ENCODE results near the gene TBX2. TPM values are rescaled to one million over a fixed set of nuclear protein-coding genes. Genes with fewer than 3 reads are reported as not detected.

TBX2 gene
- total and polyA plus RNA-seq, 2 of the 4 experiments (the other 2 are of a cell fraction) = 20.1 to 64.1 TPM

GRCh38 chr17:61406971-61407911 is 7.6 kb downstream of the TBX2 start:
- DNase-seq = peak; percentile 31
- no TSS peak for BruUV-seq (replicated peaks)

More at GRCh38 chr17:61406971-61407911, 7.6 kb downstream of the TBX2 start:
- Histone ChIP-seq H3K4me3 (ENCODE audit: insufficient read depth, low read depth, low read length) (peak overlapping the region; percentile 14), H3K9me3 (ENCODE audit: control insufficient read depth, insufficient read depth, low read length) (no peaks in the 10 kb centered on the region), H2BK5ac (ENCODE audit: low read depth, low read length, poor library complexity, severe bottlenecking) (peak overlapping the region; percentile 91), H4K5ac (ENCODE audit: low read depth, low read length) (peak overlapping the region; percentile 93), H2BK20ac (ENCODE audit: low read depth, low read length) (peak overlapping the region; percentile 41), H3K56ac (ENCODE audit: extremely low read depth, insufficient read depth, low read length) (peak overlapping the region; percentile 78), H4K20me1 (ENCODE audit: insufficient read depth, low read length) (peaks cover 52% of the 10 kb centered on the region), H3K23ac (ENCODE audit: low read depth, low read length) (peak overlapping the region; percentile 99), H3K18ac (ENCODE audit: low read depth, low read length) (peak overlapping the region; percentile 87), H4K91ac (ENCODE audit: insufficient read depth, low read depth, low read length) (peak overlapping the region; percentile 85), H3K79me1 (ENCODE audit: low read depth in 1 of 2, low read length in 2 of 2) (peaks cover 0 to 9% of the 10 kb centered on the region in 2 experiments; a peak in 2 of 4 replicates), H4K8ac (ENCODE audit: low read depth in 2 of 2, low read length in 2 of 2) (peak overlapping the region; percentile 45 to 81), H3K9ac (ENCODE audit: low read depth, low read length) (peak overlapping the region; percentile 100), H2AFZ (replicated peaks; ENCODE audit: low read length, poor library complexity) (peak overlapping the region; percentile 4), H3K4ac (ENCODE audit: low read depth, low read length) (peak overlapping the region; percentile 91), H3K4me1 (ENCODE audit: control insufficient read depth, insufficient read depth, low read length) (peaks cover 35% of the 10 kb centered on the region), H2BK15ac (ENCODE audit: low read depth, low read length) (no peak overlapping the region), H3K27me3 (ENCODE audit: control insufficient read depth, insufficient read depth, low read length) (no peaks in the 10 kb centered on the region), H3K14ac (replicated peaks; ENCODE audit: low read depth, low read length) (peak overlapping the region; percentile 88), H2BK120ac (ENCODE audit: low read depth, low read length) (peak overlapping the region; percentile 69), H3K27ac (ENCODE audit: insufficient read depth, low read length) (peak overlapping the region; percentile 100), H3K36me3 (ENCODE audit: control insufficient read depth, insufficient read depth, low read length) (peaks cover 66% of the 10 kb centered on the region), H3K4me2 (ENCODE audit: low read depth, low read length) (peak overlapping the region; percentile 83), H3K9me1 (ENCODE audit: insufficient read depth, low read length) (no peaks in the 10 kb centered on the region), H2AK9ac (replicated peaks; ENCODE audit: low read depth, low read length, poor library complexity) (peak overlapping the region; percentile 93), H2AK5ac (ENCODE audit: low read depth, low read length) (peak overlapping the region; percentile 63; the same call in 1 of the 2 replicates)
- ATAC-seq (ENCODE audit: low read depth) = no peak
- CTCF ChIA-PET = interaction anchor here (0.8 kb wide), 1 partner anchor 144 kb away, joined by 7 read pairs; no protein-coding TSS in a partner anchor
- POLR2A ChIA-PET (ENCODE audit: unreplicated experiment) = interaction anchor here (0.6 to 1.2 kb wide), 3 partner anchors 10 to 406 kb away, joined by 3 to 6 read pairs (median 6); no protein-coding TSS in a partner anchor
- intact Hi-C loops (cut with micrococcal nuclease) (no loop called here), dilution Hi-C loops (cut with HindIII; ENCODE audit: low sequenced_read_pairs, unreplicated experiment) (no loop called here), in situ Hi-C loops (cut with MboI; ENCODE audit: low sequenced_read_pairs) (loop anchor here (5.0 kb wide), 1 partner anchor 685 kb away; no protein-coding TSS in a partner anchor)
- TF ChIP-seq CHD1 (IDR thresholded peaks at IDR 0.05; ENCODE audit: low read depth, low read length) (no peak), RAD21 (IDR thresholded peaks at IDR 0.05; ENCODE audit: low read length) (no peak), FOS (IDR thresholded peaks at IDR 0.05; ENCODE audit: low read depth, low read length) (no peak), NFE2L2 (IDR thresholded peaks at IDR 0.05; ENCODE audit: low read depth, low read length) (no peak), USF2 (IDR thresholded peaks at IDR 0.05; ENCODE audit: low read depth, low read length) (no peak), POLR2A (IDR thresholded peaks at IDR 0.05; ENCODE audit: low read depth, low read length) (no peak), RCOR1 (IDR thresholded peaks at IDR 0.05; ENCODE audit: insufficient replicate concordance, low read length) (no peak), MAZ (IDR thresholded peaks at IDR 0.05; ENCODE audit: borderline replicate concordance, low read depth, low read length) (no peak), SMC3 (IDR thresholded peaks at IDR 0.05; ENCODE audit: low read depth, low read length) (no peak), ELK1 (IDR thresholded peaks at IDR 0.05; ENCODE audit: borderline replicate concordance, low read depth, low read length) (no peak), RFX5 (IDR thresholded peaks at IDR 0.05; ENCODE audit: low read depth, low read length) (no peak), CEBPB (IDR thresholded peaks at IDR 0.05; ENCODE audit: low read depth, low read length) (no peak), BHLHE40 (IDR thresholded peaks at IDR 0.05; ENCODE audit: low read depth, low read length) (no peak), MAFK (IDR thresholded peaks at IDR 0.05; ENCODE audit: low read depth, low read length) (no peak), MXI1 (IDR thresholded peaks at IDR 0.05; ENCODE audit: borderline replicate concordance, low read depth, low read length) (no peak)
- WGBS, 2 experiments (ENCODE audit: extremely low coverage in 2 of 2, insufficient read length in 1 of 2) = 0% methylated on average over 1 of the region's 8 CpGs; no CpG with 5 or more reads in 1 of the 2 experiments
